Gastrocnemius medialis (tissue), 4 donors: ENCODE data around the gene SLC25A47. TPM values are rescaled to one million over a fixed set of nuclear protein-coding genes. Genes with fewer than 3 reads are reported as not detected.

Source experiments
- ATAC-seq, 2 donors: fragments of 150-250 bp; one replicate each; pipeline ENCODE4 v1.9.1; 2016
- DNase-seq, 2 donors: peaks; one replicate each; pipeline ENCODE4 v3.0.0-alpha.2; 2019
- H3K27ac ChIP-seq, 4 donors: fragments of 200-600 bp; sonication (generic); 1 replicate in 1 of 4; 2 replicates in 3 of 4; pipeline ENCODE4 v1.5.1; 2016 to 2018; ENCODE audit warnings: mild to moderate bottlenecking in 2 of 4, moderate library complexity in 1 of 4
- H3K27me3 ChIP-seq, 3 donors: fragments of 200-600 bp; sonication (generic) in 2 of 3; 1 replicate in 1 of 3; 2 replicates in 2 of 3; pipeline versions ENCODE4 v1.5.1 to v1.6.0; 2016 to 2019; ENCODE audit warnings: mild to moderate bottlenecking in 1 of 3, moderate library complexity in 1 of 3
- H3K36me3 ChIP-seq, 2 donors: fragments of 200-600 bp; sonication (generic) in 1 of 2; one replicate each; pipeline ENCODE4 v1.5.1; 2017 to 2018
- H3K4me1 ChIP-seq, 2 donors: fragments of 200-600 bp; sonication (generic) in 1 of 2; one replicate each; pipeline ENCODE4 v1.5.1; 2016 to 2017; ENCODE audit warnings: mild to moderate bottlenecking in 2 of 2
- H3K4me3 ChIP-seq, 4 donors: fragments of 200-600 bp; sonication (generic) in 3 of 4; 1 replicate in 1 of 4; 2 replicates in 3 of 4; pipeline ENCODE4 v1.5.1; 2016 to 2019; ENCODE audit warnings: mild to moderate bottlenecking in 2 of 4
- H3K9me3 ChIP-seq, 3 donors: fragments of 200-600 bp; sonication (generic) in 2 of 3; 1 replicate in 1 of 3; 2 replicates in 2 of 3; pipeline ENCODE4 v1.5.1; 2016 to 2019
- CTCF ChIP-seq, 5 experiments: fragments of 450-650 bp in 3 of 5; fragments of 200-600 bp in 2 of 5; sonication (generic) in 2 of 5; IDR thresholded peaks in 4 of 5; conservative IDR thresholded peaks in 1 of 5; 1 replicate in 4 of 5; 2 replicates in 1 of 5; pipeline ENCODE4 v1.5.1; 2016 to 2019; ENCODE audit warnings: antibody characterized with exemption in 5 of 5, mild to moderate bottlenecking in 3 of 5, moderate library complexity in 3 of 5
- POLR2A ChIP-seq, 2 donors: fragments of 450-650 bp; IDR thresholded peaks; one replicate each; pipeline ENCODE4 v1.6.1; 2017; ENCODE audit warnings: antibody characterized with exemption in 2 of 2, mild to moderate bottlenecking in 2 of 2, moderate library complexity in 2 of 2
- in situ Hi-C, 4 donors: fragments of 200-750 bp; cut with MboI; loops; one replicate each; pipeline versions ENCODE4 v1.15.0 to v1.8.0; 2017; ENCODE audit warnings: low sequenced_read_pairs in 4 of 4
- intact Hi-C: fragments of 100-400 bp; cut with DNase I; formaldehyde crosslinking; loops from one replicate; pipeline ENCODE4 v1.15.1; 2023; ENCODE audit warnings: low total_unique reads
- total RNA-seq, 4 donors: library from RNA; depleted of rRNA; stranded (reverse); fragments of >200 nt; gene quantifications; one replicate each; pipeline versions ENCODE4 v1.1.0 to v1.2.3, GENCODE V29; 2016

The SLC25A47 gene
- total RNA-seq, 4 donors from 2014 or later = 0.46 to 1.3 TPM; not detected in 2

GRCh38 chr14:100314724-100315123 lies 8.4 kb upstream of the SLC25A47 start:
- Histone ChIP-seq H3K9me3 (no peaks in the 10 kb centered on the region), H3K36me3 (no peaks in the 10 kb centered on the region), H3K27me3 (no peaks in the 10 kb centered on the region), H3K4me1 (peaks cover 12 to 16% of the 10 kb centered on the region in 2 donors), H3K4me3 (no peak overlapping the region), H3K27ac (no peak overlapping the region)
- intact Hi-C loops = no loop called here
- in situ Hi-C loops = no loop called here
- ATAC-seq (no peak), DNase-seq (no peak)
- TF ChIP-seq CTCF (IDR thresholded peaks at IDR 0.05 in 4 of 5, conservative IDR thresholded peaks at IDR 0.05 in 1 of 5) (no peak), POLR2A (IDR thresholded peaks at IDR 0.05) (no peak)

- Histone ChIP-seq H3K4me1 (peaks cover 12 to 16% of the 10 kb centered on the region in 2 donors), H3K27ac (peak overlapping the region in 1 of 4 donors; percentile 58), H3K36me3 (no peaks in the 10 kb centered on the region), H3K4me3 (no peak overlapping the region), H3K9me3 (no peaks in the 10 kb centered on the region), H3K27me3 (no peaks in the 10 kb centered on the region)
- DNase-seq = no peak
- intact Hi-C loops (no loop called here), in situ Hi-C loops (no loop called here)
- ATAC-seq = no peak
- no peak for TF ChIP-seq CTCF (IDR thresholded peaks at IDR 0.05 in 4 of 5, conservative IDR thresholded peaks at IDR 0.05 in 1 of 5)
- no peak for TF ChIP-seq POLR2A (IDR thresholded peaks at IDR 0.05)
These were observed 5.8 kb upstream of the SLC25A47 start for GRCh38 chr14:100317389-100317788.

- peak; percentile 73 to 82 for ATAC-seq
- Histone ChIP-seq H3K36me3 (no peaks in the 10 kb centered on the region), H3K27me3 (no peaks in the 10 kb centered on the region), H3K27ac (peak overlapping the region; percentile 17 to 58 (median 40)), H3K4me3 (peak overlapping the region; percentile 44 to 60 (median 50)), H3K9me3 (no peaks in the 10 kb centered on the region), H3K4me1 (peaks cover 9 to 11% of the 10 kb centered on the region in 2 donors)
- DNase-seq = peak in 1 of 2 donors; percentile 63
- in situ Hi-C loops = no loop called here
- TF ChIP-seq CTCF (IDR thresholded peaks at IDR 0.05 in 4 of 5, conservative IDR thresholded peaks at IDR 0.05 in 1 of 5) (peak; percentile 57 to 94 (median 80)), POLR2A (IDR thresholded peaks at IDR 0.05) (no peak)
- intact Hi-C loops = loop anchor here (1.0 to 2.0 kb wide), 2 partner anchors 34 to 77 kb away; no protein-coding TSS in a partner anchor
These were observed 5.0 kb upstream of the SLC25A47 start for GRCh38 chr14:100317912-100318808.

GRCh38 chr14:100320157-100320856 lies 2.8 kb upstream of the SLC25A47 start:
- Histone ChIP-seq H3K27me3 (no peaks in the 10 kb centered on the region), H3K36me3 (no peaks in the 10 kb centered on the region), H3K4me3 (no peak overlapping the region), H3K9me3 (no peaks in the 10 kb centered on the region), H3K27ac (no peak overlapping the region), H3K4me1 (peaks cover 0 to 5% of the 10 kb centered on the region in 2 donors)
- ATAC-seq (no peak), DNase-seq (no peak)
- in situ Hi-C loops (no loop called here), intact Hi-C loops (no loop called here)
- TF ChIP-seq POLR2A (IDR thresholded peaks at IDR 0.05) (no peak), CTCF (IDR thresholded peaks at IDR 0.05 in 4 of 5, conservative IDR thresholded peaks at IDR 0.05 in 1 of 5) (no peak)
